ENCODE data around the gene RAB28. TPM values are rescaled to one million over a fixed set of nuclear protein-coding genes. Genes with fewer than 3 reads are reported as not detected.

Gene RAB28
- total RNA-seq, 1 experiment from 2014 or later: 17.1 TPM

GRCh38 chr4:13476915-13477314 is 7.2 kb downstream of the RAB28 start (continued):
- TF ChIP-seq, protein P1, sequence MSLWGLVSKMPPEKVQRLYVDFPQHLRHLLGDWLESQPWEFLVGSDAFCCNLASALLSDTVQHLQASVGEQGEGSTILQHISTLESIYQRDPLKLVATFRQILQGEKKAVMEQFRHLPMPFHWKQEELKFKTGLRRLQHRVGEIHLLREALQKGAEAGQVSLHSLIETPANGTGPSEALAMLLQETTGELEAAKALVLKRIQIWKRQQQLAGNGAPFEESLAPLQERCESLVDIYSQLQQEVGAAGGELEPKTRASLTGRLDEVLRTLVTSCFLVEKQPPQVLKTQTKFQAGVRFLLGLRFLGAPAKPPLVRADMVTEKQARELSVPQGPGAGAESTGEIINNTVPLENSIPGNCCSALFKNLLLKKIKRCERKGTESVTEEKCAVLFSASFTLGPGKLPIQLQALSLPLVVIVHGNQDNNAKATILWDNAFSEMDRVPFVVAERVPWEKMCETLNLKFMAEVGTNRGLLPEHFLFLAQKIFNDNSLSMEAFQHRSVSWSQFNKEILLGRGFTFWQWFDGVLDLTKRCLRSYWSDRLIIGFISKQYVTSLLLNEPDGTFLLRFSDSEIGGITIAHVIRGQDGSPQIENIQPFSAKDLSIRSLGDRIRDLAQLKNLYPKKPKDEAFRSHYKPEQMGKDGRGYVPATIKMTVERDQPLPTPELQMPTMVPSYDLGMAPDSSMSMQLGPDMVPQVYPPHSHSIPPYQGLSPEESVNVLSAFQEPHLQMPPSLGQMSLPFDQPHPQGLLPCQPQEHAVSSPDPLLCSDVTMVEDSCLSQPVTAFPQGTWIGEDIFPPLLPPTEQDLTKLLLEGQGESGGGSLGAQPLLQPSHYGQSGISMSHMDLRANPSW (CRISPR knock-in tag; conservative IDR thresholded peaks at IDR 0.05; ENCODE audit: low read depth): no peak
- no peak for TF ChIP-seq EMX1 (CRISPR knock-in tag; IDR thresholded peaks at IDR 0.05)
- no peak for TF ChIP-seq MXD4 (CRISPR knock-in tag; IDR thresholded peaks at IDR 0.05; ENCODE audit: borderline replicate concordance)
- TF ChIP-seq TEAD4 (CRISPR knock-in tag; IDR thresholded peaks at IDR 0.05): no peak

DNA sequence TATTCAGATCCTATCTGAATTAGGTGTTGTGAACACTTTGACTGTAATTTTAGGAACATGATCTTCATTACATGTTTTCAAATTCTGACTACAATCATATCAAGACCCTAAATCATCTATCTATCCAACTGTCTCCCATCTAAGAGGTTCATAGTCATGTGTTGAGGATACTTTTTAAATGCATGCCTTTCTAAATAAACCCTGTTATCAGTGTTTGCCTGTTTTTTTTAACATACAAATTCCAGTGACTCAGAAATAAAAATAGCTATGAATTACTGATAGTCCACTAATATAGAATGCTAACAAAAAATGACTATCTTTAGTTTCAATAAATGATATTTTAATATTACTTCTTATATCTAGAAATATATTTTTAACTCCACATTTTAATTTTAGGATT is 8.0 kb downstream of the RAB28 start:
- POLR2A ChIA-PET: no interaction called here

DNA sequence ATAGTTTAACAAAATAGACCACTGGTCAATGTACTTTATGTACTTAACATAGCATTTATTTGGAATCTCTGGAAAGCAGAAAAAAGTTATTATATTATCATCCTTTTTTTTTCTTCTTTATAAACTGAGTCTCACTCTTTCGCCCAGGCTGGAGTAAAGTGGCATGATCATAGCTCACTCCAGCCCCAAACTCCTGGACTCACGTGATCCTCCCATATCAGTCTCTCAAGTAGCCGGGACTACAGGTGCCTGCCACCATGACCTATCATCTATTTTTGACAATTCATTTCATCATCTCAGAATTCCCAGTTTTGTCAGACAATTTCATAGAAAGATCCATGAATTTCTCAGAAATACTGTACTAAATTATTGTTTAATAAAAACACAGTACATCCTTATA is 12.7 kb downstream of the RAB28 start:
- CTCF ChIA-PET: no interaction called here

More for the DNA sequence above, 8.0 kb downstream of the RAB28 start:
- H3K4me1 Mint-ChIP-seq: no peaks in the 10 kb centered on the region
- DNase-seq (ENCODE audit: low spot score) (no peak), ATAC-seq (no peak)
- no peak overlapping the region for H3K4me3 Mint-ChIP-seq
- TF ChIP-seq ZNF138 (CRISPR knock-in tag; conservative IDR thresholded peaks at IDR 0.05) (no peak), NR2C2 (CRISPR knock-in tag; IDR thresholded peaks at IDR 0.05) (no peak), NR3C1 (CRISPR knock-in tag; conservative IDR thresholded peaks at IDR 0.05; ENCODE audit: low read depth) (no peak), ESRRA (CRISPR knock-in tag; IDR thresholded peaks at IDR 0.05; ENCODE audit: borderline replicate concordance) (no peak)
- H3K36me3 Mint-ChIP-seq: no peaks in the 10 kb centered on the region
- no peaks in the 10 kb centered on the region for H3K27me3 Mint-ChIP-seq (ENCODE audit: low read depth)
- H3K27ac Mint-ChIP-seq: no peak overlapping the region
- H3K9me3 Mint-ChIP-seq: no peaks in the 10 kb centered on the region
- CTCF ChIA-PET: no interaction called here

GRCh38 chr4:13470379-13470778 is 13.8 kb downstream of the RAB28 start:
- H3K27me3 Mint-ChIP-seq (ENCODE audit: low read depth): no peaks in the 10 kb centered on the region
- ChIA-PET POLR2A (interaction anchor here (0.6 kb wide), 1 partner anchor 58 kb away, joined by 4 read pairs; no protein-coding TSS in a partner anchor), CTCF (no interaction called here)
- DNase-seq (ENCODE audit: low spot score) (no peak), ATAC-seq (no peak)
- H3K27ac Mint-ChIP-seq: no peak overlapping the region
- no peaks in the 10 kb centered on the region for H3K9me3 Mint-ChIP-seq
- H3K36me3 Mint-ChIP-seq: peaks cover 3% of the 10 kb centered on the region; the same call in 1 of the 2 replicates
- H3K4me3 Mint-ChIP-seq: no peak overlapping the region
- H3K4me1 Mint-ChIP-seq: no peaks in the 10 kb centered on the region
- TF ChIP-seq, protein P1 (CRISPR knock-in tag; conservative IDR thresholded peaks at IDR 0.05; ENCODE audit: low read depth): no peak
- TF ChIP-seq, protein P2, sequence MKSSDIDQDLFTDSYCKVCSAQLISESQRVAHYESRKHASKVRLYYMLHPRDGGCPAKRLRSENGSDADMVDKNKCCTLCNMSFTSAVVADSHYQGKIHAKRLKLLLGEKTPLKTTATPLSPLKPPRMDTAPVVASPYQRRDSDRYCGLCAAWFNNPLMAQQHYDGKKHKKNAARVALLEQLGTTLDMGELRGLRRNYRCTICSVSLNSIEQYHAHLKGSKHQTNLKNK (CRISPR knock-in tag; IDR thresholded peaks at IDR 0.05): no peak
- TF ChIP-seq MYBL2 (CRISPR knock-in tag; IDR thresholded peaks at IDR 0.05) (no peak), E2F5 (CRISPR knock-in tag; IDR thresholded peaks at IDR 0.05) (no peak), PRDM15 (CRISPR knock-in tag; IDR thresholded peaks at IDR 0.05) (no peak)

More for the DNA sequence above, 12.7 kb downstream of the RAB28 start:
- ATAC-seq (no peak), DNase-seq (ENCODE audit: low spot score) (no peak)
- no peak for TF ChIP-seq NR2C2 (CRISPR knock-in tag; IDR thresholded peaks at IDR 0.05)
- TF ChIP-seq, protein P3, sequence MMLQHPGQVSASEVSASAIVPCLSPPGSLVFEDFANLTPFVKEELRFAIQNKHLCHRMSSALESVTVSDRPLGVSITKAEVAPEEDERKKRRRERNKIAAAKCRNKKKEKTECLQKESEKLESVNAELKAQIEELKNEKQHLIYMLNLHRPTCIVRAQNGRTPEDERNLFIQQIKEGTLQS (CRISPR knock-in tag; conservative IDR thresholded peaks at IDR 0.05): no peak
- no peaks in the 10 kb centered on the region for H3K36me3 Mint-ChIP-seq
- H3K4me1 Mint-ChIP-seq: no peaks in the 10 kb centered on the region
- POLR2A ChIA-PET: no interaction called here
- H3K27ac Mint-ChIP-seq: no peak overlapping the region
- H3K4me3 Mint-ChIP-seq: no peak overlapping the region
- H3K9me3 Mint-ChIP-seq: no peaks in the 10 kb centered on the region
- no peaks in the 10 kb centered on the region for H3K27me3 Mint-ChIP-seq (ENCODE audit: low read depth)
